GM04503 (cell line): ENCODE data around the gene ADAM11.
A peak's percentile ranks its signal among the peaks of the same experiment; 100 is the strongest.

Experiments
- DNase-seq: peaks from one replicate; pipeline ENCODE4 v3.0.0-alpha.2; 2012; ENCODE audit warnings: low read depth

ADAM11 gene

DNA sequence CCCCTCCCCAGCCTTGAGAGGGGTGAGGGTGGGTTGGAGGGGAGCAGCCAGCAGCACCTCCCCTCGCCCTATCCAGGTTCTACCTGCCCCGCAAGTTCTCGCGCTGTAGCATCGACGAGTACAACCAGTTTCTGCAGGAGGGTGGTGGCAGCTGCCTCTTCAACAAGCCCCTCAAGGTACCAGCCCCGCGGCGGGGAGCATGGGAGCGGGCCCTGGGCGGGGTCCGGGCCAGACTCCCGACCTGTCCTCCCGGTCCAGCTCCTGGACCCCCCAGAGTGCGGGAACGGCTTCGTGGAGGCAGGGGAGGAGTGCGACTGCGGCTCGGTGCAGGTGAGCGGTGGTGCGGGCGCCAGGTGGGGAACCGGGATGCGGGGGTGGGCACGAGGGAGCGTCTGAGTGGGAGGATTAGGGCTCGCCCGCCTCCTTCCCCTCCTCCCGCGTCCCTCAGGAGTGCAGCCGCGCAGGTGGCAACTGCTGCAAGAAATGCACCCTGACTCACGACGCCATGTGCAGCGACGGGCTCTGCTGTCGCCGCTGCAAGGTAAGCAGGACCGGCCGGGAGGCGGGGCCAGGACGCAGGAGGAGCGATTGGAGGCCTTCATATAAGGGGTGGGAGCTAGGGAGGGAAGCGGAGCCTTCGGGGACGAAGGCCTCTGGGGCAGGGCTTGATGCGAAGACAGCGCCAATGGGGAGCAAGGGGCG, 16.5 kb downstream of the ADAM11 start:
- peak; percentile 79 for DNase-seq

DNA sequence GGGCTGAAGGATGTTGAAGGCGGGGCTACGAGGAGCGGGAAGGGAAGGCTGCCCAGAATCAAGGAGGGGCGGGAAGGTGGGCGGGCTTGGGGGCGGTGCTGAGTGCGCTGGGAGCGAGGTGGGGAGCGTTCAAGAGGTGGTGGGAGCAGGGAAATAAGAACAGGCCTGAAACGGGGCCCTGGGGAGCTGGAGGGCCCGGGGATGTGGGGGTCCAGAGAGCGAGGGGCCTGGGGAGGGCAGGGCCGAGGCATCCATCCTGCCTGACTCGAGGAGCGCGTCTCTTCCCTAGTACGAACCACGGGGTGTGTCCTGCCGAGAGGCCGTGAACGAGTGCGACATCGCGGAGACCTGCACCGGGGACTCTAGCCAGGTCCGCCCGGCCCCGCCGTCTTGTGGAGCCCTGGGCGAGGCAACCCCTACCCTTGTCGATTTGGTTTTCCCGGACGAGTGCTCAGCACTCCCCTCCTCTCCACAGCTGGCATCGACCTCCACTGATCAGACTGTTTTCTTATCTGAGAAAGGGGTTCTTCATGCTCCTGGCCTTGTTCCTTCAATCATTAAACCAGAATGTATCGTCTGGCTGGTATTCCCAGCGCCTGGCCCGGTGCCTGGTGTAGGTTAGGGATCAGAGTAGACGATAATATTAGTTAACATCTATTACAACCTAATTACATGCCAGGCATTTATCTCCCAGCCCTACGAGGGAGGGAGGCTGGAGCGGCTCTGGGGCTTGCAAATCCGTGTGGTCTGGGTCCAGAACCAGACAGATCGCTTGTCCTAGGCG, 17.2 kb downstream of the ADAM11 start:
- DNase-seq: no peak

DNA sequence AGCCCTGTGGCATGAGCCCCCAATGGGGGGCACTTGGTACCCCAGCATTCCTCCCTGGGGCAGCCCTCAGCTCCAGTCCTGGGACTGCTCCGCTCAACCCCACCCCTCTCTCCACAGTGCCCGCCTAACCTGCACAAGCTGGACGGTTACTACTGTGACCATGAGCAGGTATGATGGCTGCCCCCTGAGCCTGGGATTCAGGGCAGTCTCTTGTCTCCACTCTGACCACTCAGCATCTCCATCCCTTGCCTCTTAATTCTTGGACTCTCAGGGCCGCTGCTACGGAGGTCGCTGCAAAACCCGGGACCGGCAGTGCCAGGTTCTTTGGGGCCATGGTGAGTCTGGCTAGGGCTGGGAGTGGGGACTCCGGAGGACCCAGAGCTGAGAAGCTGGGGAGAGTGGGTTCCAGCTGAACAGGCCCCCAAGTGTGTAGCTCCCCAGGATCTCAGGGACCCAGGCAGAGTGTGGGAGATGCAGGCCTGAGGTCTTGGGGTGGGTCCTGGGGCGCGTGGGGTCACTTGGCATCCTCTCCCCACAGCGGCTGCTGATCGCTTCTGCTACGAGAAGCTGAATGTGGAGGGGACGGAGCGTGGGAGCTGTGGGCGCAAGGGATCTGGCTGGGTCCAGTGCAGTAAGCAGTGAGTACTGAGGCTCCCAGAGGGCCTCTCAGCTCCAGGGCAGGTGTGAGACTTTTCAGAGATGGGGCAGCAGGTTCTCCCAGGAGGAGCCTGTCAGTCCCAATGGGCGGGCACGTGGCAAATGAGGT, 18.0 kb downstream of the ADAM11 start:
- no peak for DNase-seq

DNA sequence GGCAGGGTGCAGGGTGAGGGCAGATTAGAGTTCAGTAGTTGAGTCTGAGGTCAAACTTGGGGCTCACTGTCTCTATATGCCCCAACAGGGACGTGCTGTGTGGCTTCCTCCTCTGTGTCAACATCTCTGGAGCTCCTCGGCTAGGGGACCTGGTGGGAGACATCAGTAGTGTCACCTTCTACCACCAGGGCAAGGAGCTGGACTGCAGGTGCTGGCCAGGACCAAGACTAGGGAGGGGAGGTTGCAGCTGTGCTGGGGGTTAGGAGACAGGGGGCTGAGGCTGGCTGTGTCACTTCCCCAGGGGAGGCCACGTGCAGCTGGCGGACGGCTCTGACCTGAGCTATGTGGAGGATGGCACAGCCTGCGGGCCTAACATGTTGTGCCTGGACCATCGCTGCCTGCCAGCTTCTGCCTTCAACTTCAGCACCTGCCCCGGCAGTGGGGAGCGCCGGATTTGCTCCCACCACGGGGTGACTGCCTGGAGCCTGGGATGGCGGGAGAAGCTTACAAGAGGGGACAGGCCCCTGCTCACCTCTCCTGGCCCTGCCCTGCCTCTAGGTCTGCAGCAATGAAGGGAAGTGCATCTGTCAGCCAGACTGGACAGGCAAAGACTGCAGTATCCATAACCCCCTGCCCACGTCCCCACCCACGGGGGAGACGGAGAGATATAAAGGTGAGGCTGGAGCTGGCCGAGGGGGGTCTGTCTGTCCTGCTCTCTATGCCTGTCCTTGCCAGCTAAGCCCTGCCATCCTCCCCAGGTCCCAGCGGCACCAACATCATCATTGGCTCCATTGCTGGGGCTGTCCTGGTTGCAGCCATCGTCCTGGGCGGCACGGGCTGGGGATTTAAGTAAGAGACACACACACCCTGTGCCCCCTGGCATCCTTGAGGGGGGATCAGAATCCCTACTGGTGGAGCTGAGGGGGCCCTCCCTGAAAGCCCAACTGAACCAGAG, 18.9 kb downstream of the ADAM11 start:
- DNase-seq: no peak

DNA sequence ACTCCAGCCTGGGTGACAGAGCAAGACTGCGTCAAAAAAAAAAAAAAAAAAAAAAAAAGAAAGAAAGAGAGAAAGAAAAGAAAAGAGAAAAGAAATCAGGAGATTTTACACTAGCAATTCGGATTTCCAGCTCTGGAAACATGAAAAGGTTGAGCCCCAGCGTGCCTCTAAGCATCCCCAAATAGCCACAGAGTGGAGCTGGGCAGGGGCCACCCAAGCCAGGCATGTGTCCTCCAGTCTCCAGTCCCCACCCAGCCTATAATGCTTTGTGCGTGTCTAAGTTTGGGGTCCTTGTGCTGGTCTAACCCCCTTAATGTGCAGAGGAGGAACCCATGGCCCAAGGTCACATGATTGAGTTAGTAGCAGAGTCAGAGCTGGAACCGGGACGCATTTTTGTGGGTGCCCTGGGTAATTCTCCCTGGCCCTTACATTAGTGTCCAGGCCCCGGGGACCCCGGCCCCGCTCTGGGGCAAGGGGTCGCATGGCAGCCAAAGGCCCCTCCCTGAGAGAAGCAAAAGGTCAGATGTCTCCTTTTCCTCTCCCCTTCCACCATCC, 19.9 kb downstream of the ADAM11 start:
- no peak for DNase-seq

DNA sequence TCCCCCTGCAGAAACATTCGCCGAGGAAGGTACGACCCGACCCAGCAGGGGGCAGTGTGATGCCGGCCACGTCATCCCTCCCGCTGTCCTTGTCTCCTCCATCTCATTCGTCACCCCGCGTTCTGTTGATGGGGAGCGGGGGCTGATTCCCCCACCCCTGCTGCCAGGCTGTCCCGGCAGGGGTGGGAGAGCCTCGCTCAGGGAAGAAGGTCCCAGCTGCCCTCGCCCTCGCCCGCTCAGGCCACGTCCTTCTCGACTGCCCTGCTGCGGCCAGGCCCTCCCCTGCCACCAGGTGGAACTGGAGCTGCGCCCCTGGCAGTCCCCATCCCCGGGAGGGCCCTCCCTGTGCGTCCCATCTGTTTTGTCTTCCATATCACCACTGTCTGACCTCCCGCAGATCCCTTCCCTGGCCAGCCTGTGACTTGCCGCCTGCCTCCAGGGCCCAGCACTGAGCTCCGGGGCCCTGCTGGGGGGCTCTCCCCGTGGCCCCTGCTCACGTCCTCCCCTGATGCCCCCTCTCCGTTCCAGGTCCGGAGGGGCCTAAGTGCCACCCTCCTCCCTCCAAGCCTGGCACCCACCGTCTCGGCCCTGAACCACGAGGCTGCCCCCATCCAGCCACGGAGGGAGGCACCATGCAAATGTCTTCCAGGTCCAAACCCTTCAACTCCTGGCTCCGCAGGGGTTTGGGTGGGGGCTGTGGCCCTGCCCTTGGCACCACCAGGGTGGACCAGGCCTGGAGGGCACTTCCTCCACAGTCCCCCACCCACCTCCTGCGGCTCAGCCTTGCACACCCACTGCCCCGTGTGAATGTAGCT, 20.6 kb downstream of the ADAM11 start:
- DNase-seq: no peak

DNA sequence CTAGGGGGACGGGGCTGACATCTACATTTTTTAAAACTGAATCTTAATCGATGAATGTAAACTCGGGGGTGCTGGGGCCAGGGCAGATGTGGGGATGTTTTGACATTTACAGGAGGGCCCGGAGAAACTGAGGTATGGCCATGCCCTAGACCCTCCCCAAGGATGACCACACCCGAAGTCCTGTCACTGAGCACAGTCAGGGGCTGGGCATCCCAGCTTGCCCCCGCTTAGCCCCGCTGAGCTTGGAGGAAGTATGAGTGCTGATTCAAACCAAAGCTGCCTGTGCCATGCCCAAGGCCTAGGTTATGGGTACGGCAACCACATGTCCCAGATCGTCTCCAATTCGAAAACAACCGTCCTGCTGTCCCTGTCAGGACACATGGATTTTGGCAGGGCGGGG, 21.4 kb downstream of the ADAM11 start:
- DNase-seq: no peak

DNA sequence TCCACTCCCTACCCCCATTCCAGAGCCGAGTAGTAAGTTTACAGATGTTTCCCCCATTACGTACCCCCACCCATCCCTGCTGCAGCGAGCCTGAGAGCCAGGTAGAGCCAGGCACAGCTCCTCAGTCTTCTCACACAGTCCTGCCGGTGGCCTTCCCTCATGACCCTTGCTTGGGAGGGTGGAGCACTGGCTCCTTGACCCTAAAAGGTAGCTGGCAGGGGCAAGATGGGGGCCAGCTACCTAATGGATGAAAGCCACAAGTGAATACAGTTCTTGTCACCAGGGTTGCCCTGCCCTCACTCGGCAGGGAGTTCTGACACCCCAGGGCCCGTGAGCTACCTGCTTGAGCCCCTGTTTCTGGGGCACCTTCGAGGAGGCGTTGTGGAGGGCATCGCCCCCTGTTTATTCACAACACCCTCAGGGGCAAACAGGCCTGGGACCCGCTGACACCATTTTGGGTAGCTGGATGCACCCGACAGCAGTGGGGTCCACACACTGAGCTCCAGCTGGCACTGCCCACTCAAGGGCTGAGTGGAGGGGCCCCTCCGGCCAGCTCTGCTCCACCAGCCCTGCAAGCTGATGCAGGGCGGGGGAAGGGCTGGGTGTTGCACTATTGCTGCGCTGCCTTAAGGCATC, 22.2 kb downstream of the ADAM11 start:
- no peak for DNase-seq

DNA sequence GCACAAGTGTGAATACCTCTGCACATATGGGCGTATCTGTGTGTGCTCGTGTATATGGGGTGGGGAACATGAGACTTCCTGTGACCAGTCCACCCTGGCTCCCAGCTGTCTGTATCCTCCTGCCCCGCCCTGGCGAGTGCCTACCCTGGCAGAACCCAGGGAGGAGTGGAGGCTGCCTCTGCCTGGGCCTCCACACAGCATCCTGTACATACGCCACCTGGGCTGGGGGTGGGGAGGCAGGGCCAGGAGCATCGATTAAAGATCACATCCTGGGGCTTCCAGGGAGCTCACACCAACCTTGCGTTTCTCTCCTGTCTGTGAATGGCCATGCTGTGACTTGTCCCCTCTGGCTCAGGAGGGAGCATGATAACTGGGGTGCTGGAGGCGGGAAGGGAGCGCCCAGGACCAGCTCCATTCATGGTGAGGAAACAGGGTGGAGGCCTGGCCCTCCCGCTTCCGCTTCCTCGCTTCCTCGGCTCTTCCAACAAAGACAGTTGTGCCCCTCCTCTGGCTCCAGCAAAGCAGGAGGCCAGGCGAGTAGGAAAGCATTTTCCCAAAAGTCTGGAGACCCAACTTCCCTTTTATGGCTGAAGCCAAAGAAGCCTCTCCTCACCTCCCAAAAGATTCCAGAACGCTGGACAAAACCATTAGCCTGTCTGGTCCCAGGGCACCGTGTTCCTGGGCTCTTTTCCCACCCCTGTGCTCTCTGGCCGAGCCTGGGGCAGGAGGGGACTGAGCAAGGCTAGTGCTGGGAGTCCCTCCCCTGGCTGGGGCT, 22.9 kb downstream of the ADAM11 start:
- no peak for DNase-seq

DNA sequence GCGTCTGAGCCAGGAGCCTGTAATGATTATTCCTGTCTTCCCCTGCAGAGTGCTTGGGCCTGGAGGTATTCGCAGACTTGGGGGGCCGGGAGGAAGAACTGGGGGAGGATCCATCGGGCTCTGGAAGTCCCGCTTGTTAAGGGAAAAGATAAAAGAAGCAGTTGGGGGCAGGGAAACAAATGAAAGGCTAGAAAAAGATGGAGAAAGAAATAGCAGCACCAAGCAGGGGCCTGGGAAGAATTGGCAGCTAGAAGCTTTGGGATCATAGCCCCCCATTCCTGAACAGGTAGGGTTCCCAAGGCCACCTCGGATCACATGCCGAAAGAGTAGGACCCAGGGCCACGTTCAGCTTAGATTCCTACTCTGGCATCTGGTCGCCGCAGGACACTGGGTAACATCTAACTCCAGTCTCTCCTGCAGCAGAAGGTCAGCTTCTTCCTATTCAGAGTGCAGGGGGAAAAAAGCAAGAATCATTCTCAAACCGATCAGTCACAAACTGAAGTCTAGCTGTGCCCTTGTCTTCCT, 23.6 kb downstream of the ADAM11 start:
- DNase-seq: no peak

DNA sequence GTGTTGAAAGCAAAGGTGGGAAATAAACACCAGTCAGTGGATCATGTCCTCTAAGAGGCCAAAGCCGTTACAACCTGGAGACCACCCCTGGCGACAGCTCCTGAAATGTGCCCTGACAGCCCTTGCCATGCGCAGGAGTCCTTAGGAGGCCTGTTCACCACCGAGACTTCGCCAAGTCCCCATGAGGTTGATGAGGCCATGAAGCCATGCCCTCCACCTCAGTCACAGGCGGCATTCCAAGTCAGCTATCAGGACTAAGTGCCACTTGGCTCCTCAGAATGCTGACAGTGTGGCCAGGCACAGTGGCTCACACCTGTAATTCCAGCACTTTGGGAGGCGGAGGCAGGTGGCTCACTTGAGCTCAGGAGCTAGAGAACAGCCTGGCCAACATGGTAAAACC, 27.1 kb downstream of the ADAM11 start:
- no peak for DNase-seq

DNA sequence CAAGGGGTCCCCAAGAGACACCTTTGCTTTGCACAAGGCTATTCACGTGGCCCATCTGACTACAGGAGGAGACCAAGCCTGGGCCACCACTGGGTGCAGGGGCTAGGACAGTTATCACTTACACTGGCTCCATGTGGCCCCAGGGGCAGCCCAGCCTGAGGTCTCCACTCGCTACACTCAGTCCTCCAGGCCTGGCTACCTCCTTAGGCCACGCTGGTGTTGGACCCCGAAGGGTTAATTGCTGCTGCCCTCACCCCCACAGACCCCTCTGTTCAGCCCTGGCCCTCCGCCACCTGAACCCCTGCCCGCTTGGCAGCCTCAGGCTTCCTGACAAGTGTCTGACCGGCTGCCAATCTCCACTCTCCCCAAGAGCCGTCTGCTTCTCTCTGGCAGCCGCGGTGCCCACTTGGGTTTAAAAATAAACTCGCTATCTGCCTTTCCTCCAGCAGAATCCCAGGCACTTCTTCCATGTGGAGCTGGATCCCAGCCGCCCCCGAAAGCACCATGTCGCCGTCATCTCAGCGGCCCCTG, 27.8 kb downstream of the ADAM11 start:
- DNase-seq: no peak

DNA sequence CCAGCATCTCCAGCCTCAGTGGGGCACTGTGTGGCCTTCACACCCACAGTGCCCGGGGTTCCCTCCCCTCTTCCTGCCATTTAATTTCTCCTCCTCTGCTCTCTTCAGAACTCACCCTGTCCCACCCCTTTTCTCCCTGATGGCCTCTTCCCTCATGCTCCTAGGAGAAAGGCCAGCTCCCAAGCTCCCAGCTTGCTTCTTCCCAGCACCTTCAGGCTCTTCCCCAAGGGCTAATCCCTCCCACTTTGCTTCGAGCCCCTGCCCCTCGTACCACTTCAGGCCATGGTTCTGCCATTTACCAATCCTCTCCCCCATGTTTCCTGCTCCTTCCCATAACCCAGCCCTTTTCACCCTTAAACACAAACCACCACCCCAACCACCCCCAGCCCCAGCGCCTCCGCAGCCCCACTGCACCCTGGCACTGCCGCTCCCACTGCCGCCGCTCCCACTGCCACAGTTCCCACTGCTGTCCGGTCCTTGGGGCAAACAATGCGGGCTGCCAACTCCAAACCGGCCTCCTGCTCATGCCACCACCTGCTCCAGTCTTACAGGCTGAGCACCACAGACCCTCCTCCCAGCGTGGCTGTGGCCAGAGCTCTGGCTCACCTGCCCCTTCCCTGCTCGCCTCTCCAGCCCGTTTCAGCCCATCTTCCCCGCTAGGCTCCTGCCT, 28.6 kb downstream of the ADAM11 start:
- no peak for DNase-seq

DNA sequence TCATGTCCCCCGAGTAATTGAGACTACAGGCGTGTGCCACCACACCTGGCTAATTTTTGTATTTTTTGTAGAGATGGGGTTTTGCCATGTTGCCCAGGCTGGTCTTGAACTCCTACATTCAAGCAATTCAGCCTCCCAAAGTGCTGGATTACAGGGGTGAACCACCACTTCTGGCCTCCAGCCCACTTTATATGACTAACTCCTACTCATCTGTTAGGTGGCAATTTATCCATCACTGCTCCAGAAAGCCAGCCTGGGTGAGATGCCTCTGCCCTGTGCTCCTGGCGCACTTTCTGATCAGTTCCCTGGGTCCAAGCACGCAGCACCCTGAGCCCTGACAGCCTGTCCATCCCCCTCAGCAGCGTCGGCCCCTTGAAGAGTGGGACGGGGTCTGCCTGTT, 29.4 kb downstream of the ADAM11 start:
- DNase-seq: no peak

DNA sequence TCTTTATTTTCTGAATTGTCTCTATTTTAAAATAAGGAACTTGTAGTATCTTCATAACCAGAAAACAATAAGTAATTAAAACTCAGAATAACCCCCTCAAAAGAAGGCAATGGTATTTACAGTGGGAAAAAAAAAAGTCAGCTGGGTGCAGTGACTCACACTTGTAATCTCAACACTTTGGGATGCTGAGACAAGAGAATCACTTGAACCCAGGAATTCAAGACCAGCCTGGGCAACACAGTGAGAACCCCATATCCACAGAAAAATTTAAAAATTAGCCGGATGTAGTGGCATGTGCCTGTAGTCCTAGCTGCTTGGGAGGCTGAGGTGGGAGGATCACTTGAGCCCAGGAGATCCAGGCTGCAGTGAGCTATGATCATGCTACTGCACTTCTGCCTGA, 33.5 kb downstream of the ADAM11 start:
- DNase-seq: no peak

DNA sequence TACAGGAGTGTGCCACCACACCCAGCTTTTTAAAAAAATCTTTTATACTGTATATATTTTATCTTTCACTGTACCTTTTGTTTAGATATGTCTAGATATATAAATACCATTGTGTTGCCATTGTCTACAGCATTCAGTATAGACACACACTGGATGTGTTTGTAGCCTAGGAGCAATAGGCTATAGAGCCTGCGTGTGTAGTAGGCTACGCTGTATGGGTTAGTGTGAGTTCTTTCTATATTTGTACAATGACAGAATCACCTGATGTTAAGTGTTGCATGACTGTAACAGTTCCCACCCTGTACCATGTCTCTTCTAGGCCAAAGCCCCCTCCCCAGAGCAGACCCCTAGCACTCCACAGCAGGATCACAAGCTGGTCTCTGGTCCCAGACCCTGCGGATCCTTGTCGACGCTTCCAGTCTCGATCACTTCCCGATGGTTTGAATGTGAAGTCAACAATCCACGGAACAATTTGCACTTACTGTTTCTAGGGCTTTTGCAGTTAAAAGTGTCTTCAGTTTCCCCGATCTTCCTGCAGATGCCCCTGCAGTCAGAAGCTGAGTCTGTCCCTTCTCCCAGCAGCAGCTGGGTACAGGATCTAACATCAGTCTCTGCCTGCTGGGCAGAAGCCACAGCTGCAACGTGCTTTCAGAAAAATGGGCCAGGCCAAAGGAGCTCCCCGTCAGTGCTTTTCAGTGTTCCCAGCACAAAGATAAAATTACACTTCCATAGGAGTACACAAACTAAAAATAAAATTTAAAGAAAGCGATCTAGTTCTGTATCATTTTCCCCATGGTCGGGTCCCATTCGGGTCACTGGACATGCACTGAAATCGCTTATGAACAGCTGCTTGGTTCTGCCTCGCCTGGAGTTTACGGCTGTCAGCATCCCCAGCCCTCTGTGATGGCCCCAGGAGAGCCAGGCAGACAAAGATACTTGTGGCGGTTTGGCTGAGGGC, 35.4 kb downstream of the ADAM11 start:
- DNase-seq: no peak

DNA sequence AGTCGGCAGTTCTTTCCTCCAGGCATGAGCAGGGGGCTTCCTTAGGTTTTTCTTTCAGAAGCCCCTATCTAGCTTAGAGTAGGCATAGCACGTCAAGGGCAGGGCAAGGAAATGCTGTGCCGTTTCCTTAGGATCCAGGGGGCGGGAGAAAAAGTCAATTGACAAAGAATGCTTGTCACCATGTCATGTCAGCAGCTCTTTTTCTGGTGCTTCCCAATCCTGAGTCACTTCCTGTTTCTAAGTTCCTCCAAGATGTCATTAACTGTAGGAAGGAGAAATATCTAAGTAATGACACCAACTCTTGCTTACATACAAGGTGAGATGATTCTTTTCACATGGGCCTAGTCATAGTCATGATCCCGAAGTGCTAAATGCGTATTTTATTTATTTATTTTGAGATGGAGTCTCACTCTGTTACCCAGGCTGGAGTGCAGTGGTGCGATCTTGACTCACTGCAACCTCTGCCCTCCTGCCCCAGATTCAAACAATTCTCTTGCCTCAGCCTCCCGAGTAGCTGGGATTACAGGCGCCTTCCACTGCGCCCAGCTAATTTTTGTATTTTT, 36.1 kb downstream of the ADAM11 start:
- DNase-seq: peak; percentile 83
